ENCODE data around the gene FAM124B.

DNA sequence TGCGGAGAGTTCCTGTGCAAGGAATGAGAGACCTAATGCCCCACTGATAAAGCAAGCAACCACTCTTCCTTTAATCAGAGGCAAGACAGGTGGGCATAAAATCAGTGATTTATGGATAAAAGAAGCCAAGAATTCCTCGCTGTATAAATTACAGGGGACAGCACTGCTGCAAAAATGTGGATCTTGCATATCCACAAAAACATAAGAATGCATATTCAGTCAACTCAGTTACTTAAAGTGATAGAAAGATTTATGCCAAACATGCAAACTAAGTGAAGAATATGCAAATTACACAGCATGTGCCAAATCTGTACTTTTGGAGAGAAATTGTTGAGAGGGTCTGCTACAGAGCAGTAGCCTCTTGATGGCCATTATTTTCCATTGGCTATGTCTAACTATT lies 67.2 kb downstream of the FAM124B start:
- TF ChIP-seq, protein P1, sequence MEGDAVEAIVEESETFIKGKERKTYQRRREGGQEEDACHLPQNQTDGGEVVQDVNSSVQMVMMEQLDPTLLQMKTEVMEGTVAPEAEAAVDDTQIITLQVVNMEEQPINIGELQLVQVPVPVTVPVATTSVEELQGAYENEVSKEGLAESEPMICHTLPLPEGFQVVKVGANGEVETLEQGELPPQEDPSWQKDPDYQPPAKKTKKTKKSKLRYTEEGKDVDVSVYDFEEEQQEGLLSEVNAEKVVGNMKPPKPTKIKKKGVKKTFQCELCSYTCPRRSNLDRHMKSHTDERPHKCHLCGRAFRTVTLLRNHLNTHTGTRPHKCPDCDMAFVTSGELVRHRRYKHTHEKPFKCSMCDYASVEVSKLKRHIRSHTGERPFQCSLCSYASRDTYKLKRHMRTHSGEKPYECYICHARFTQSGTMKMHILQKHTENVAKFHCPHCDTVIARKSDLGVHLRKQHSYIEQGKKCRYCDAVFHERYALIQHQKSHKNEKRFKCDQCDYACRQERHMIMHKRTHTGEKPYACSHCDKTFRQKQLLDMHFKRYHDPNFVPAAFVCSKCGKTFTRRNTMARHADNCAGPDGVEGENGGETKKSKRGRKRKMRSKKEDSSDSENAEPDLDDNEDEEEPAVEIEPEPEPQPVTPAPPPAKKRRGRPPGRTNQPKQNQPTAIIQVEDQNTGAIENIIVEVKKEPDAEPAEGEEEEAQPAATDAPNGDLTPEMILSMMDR (IDR thresholded peaks at IDR 0.05; ENCODE audit: low read length), result no peak
- no peak for TF ChIP-seq EZH2 (IDR thresholded peaks at IDR 0.05; ENCODE audit: borderline replicate concordance, low read length)

Measured in OCI-LY1 (cell line).